ENCODE measurements around the gene SARDH. TPM values are rescaled to one million over a fixed set of nuclear protein-coding genes. Genes with fewer than 3 reads are reported as not detected.

The SARDH gene
- total and polyA plus RNA-seq, 2 of the 13 experiments (the other 11 are each of a cell fraction or from before 2014, with no cell fraction given) = 11.6 to 34.9 TPM

- no peak for TF ChIP-seq SRSF1 (optimal IDR thresholded peaks at IDR 0.05; ENCODE audit: low read depth, low read length)
- no peak for TF ChIP-seq NFE2L2 (IDR thresholded peaks at IDR 0.05; ENCODE audit: low read length)
- TF ChIP-seq CCDC6 (CRISPR knock-in tag; IDR thresholded peaks at IDR 0.05) = 0 out of 2 replicates have a peak, but pooled peaks have one; percentile 35
- no peak for TF ChIP-seq ZSCAN5A (CRISPR knock-in tag; IDR thresholded peaks at IDR 0.05; ENCODE audit: borderline replicate concordance)
- no peak for TF ChIP-seq KIAA2018 (CRISPR knock-in tag; IDR thresholded peaks at IDR 0.05; ENCODE audit: borderline replicate concordance)
- TF ChIP-seq ZFP36 (IDR thresholded peaks at IDR 0.05; ENCODE audit: borderline replicate concordance, low read depth, low read length, partially characterized antibody) = no peak
- TF ChIP-seq NFYB (CRISPR knock-in tag; IDR thresholded peaks at IDR 0.05) = no peak
- peak; percentile 40; the same call in 1 of the 2 replicates for TF ChIP-seq ZFY (CRISPR knock-in tag; IDR thresholded peaks at IDR 0.05)
- no peak for TF ChIP-seq LRRFIP1 (CRISPR knock-in tag; conservative IDR thresholded peaks at IDR 0.05)
- TF ChIP-seq XBP1 (CRISPR knock-in tag; IDR thresholded peaks at IDR 0.05) = no peak
- TF ChIP-seq FLYWCH1 (CRISPR knock-in tag; IDR thresholded peaks at IDR 0.05) = no peak
- no peak for TF ChIP-seq REXO4 (CRISPR knock-in tag; IDR thresholded peaks at IDR 0.05; ENCODE audit: borderline replicate concordance)
- TF ChIP-seq ZBTB7B (CRISPR knock-in tag; IDR thresholded peaks at IDR 0.05) = peak; percentile 66; the same call in 1 of the 2 replicates
- no peak for TF ChIP-seq DMTF1 (CRISPR knock-in tag; IDR thresholded peaks at IDR 0.05)
- TF ChIP-seq ZNF446 (CRISPR knock-in tag; IDR thresholded peaks at IDR 0.05) = no peak
Observed at GRCh38 chr9:133768859-133769510, 30.8 kb upstream of the SARDH start (continued).
